Neuron (in vitro differentiated cells): ENCODE results near the gene ELOVL5.

Source experiments
- H2AFZ ChIP-seq: one replicate; pipeline ENCODE4 v1.6.1; 2013; ENCODE audit warnings: low read depth, mild to moderate bottlenecking, inconsistent platforms, low read length, moderate library complexity
- H3K27me3 ChIP-seq: one replicate; pipeline ENCODE4 v1.6.1; 2013; ENCODE audit warnings: low read length; ENCODE audit not compliant: insufficient read depth
- H3K36me3 ChIP-seq: one replicate; pipeline ENCODE4 v1.6.1; 2013; ENCODE audit warnings: low read length; ENCODE audit not compliant: insufficient read depth
- H3K4me1 ChIP-seq: one replicate; pipeline ENCODE4 v1.6.1; 2013; ENCODE audit warnings: low read length; ENCODE audit not compliant: insufficient read depth
- H3K4me3 ChIP-seq: 2 replicates; pipeline ENCODE4 v1.5.1; 2013; ENCODE audit warnings: mild to moderate bottlenecking, low read length, moderate library complexity
- H3K9me3 ChIP-seq: one replicate; pipeline ENCODE4 v1.6.1; 2013; ENCODE audit warnings: low read length

ELOVL5 gene

DNA sequence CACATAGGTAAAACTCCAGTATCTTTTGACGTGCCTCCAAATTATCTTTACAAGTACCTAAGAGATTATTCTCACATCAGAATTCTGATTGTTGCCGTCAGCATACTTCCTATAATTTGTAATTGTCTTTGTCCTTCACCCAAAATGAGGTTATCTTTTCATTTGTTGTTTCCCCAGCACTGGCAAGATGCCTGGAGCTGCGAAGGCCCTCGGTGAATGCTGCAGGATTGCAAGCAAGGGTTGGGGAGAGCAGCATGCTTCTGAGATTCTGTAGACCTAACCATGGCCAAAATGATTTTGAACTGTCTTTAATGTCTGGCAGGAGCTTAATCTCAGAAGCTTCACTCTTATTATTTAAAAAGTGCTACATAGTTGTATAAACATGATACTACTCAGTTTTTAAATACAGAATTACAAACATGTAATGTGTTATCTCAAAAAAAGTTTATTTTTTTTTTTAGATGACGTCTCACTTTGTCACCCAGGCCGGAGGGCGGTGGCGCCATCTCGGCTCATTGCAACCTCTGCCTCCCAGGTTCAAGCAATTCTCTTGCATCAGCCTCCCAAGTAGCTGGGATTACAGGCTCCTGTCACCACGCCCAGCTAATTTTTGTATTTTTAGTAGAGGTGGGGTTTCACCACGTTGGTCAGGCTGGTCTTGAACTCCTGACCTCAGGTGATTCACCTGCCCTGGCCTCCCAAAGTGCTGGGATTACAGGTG lies 88.7 kb downstream of the ELOVL5 start:
- Histone ChIP-seq H2AFZ (no peak overlapping the region), H3K4me1 (no peaks in the 10 kb centered on the region), H3K4me3 (no peak overlapping the region), H3K36me3 (peaks cover 35% of the 10 kb centered on the region), H3K27me3 (no peaks in the 10 kb centered on the region), H3K9me3 (no peaks in the 10 kb centered on the region)

- H3K27me3 ChIP-seq: no peaks in the 10 kb centered on the region
- peaks cover 27% of the 10 kb centered on the region for H3K36me3 ChIP-seq
- H3K4me3 ChIP-seq: no peak overlapping the region
- H3K4me1 ChIP-seq: no peaks in the 10 kb centered on the region
- no peak overlapping the region for H2AFZ ChIP-seq
- H3K9me3 ChIP-seq: no peaks in the 10 kb centered on the region
These were observed 90.0 kb downstream of the ELOVL5 start for GRCh38 chr6:53258774-53259155.

DNA sequence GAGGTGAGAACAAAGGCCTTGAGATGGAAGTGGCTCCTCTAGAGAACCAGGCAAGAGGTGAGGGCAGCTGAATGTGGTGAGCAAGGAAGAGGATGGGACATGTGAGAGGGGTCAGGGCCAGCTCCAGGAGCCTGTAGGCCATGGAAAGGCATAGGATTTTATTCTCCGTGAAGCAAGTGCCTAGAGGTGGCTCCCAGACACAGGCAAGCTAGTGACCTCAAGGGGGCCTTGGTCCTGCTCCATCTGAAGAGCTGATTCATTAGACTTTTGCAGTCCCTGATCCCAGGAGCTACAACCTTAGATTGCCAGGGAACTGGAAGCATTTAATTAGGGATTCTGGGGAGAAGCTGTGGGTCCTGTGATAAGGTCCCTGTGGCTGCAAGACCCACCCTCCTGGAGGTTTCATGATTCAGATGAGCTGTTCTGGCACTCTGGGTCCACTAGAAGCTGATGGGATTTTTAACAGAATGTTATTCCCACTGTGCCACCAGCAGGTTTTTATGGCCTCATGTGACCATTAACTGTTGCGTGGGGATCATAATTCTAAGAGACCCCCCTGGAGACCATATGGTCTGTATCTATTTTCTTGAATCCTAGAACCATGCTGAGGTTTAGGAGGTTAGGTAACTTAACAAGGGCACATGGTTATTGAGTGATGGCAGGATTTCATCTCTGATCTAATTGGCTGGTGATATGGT lies 90.5 kb downstream of the ELOVL5 start:
- Histone ChIP-seq H3K9me3 (no peaks in the 10 kb centered on the region), H3K36me3 (peaks cover 22% of the 10 kb centered on the region), H3K4me3 (no peak overlapping the region), H3K27me3 (no peaks in the 10 kb centered on the region), H3K4me1 (no peaks in the 10 kb centered on the region), H2AFZ (no peak overlapping the region)

DNA sequence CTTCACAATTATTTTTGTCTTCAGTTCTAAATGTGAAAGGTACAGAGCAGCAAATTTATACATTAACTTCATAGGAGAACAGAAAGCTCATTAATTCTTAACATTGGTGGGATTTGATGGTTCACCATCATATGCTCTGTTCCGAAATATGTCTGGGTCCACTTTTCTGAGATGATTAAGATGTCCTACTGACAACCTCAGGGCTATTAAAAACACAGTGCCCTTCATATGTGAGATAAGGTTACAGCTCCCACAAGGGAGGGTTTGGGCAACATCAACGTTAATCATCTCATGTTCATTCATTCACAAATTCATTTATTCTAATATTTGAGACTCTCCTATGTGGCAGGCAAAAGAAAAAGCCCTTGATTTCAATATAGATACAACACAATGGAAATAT lies 91.2 kb downstream of the ELOVL5 start:
- H3K9me3 ChIP-seq: no peaks in the 10 kb centered on the region
- H3K27me3 ChIP-seq: no peaks in the 10 kb centered on the region
- H3K4me1 ChIP-seq: no peaks in the 10 kb centered on the region
- no peak overlapping the region for H3K4me3 ChIP-seq
- H2AFZ ChIP-seq: no peak overlapping the region
- peaks cover 22% of the 10 kb centered on the region for H3K36me3 ChIP-seq

- Histone ChIP-seq H3K9me3 (no peaks in the 10 kb centered on the region), H3K4me1 (no peaks in the 10 kb centered on the region), H3K4me3 (no peak overlapping the region), H3K27me3 (no peaks in the 10 kb centered on the region), H3K36me3 (peaks cover 22% of the 10 kb centered on the region), H2AFZ (no peak overlapping the region)
These were observed 91.7 kb downstream of the ELOVL5 start for GRCh38 chr6:53257001-53257400.

DNA sequence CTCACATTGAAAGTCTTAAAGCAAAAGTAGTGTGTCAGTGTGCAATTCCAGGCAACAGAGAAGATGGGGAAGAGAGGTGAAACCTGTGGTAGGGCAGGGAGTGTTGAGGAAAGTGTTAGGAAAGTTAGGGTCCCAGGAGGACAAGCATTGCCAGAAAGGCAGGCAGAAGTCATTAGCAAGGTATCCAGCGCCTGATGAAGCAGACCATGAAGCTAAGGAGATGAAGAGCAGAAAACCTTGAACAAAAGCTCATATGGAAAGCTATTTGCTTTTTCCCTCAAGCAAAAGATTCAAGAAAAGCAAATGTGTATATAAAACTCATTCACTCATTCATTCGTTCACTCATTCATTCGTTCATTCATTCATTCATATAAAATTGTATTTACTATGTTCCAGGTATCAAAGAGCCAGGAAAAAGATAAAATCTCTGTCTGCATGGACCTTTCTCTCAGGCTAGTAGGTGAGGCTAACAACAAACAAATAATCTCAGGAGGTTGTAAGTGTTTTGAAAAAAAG lies 96.5 kb downstream of the ELOVL5 start:
- Histone ChIP-seq H3K4me1 (no peaks in the 10 kb centered on the region), H3K36me3 (no peaks in the 10 kb centered on the region), H3K9me3 (no peaks in the 10 kb centered on the region), H2AFZ (no peak overlapping the region), H3K27me3 (no peaks in the 10 kb centered on the region), H3K4me3 (no peak overlapping the region)

- no peak overlapping the region for H3K4me3 ChIP-seq
- no peaks in the 10 kb centered on the region for H3K36me3 ChIP-seq
- no peaks in the 10 kb centered on the region for H3K27me3 ChIP-seq
- no peaks in the 10 kb centered on the region for H3K4me1 ChIP-seq
- H2AFZ ChIP-seq: no peak overlapping the region
- H3K9me3 ChIP-seq: no peaks in the 10 kb centered on the region
These were observed 97.6 kb downstream of the ELOVL5 start for GRCh38 chr6:53251033-53251672.

DNA sequence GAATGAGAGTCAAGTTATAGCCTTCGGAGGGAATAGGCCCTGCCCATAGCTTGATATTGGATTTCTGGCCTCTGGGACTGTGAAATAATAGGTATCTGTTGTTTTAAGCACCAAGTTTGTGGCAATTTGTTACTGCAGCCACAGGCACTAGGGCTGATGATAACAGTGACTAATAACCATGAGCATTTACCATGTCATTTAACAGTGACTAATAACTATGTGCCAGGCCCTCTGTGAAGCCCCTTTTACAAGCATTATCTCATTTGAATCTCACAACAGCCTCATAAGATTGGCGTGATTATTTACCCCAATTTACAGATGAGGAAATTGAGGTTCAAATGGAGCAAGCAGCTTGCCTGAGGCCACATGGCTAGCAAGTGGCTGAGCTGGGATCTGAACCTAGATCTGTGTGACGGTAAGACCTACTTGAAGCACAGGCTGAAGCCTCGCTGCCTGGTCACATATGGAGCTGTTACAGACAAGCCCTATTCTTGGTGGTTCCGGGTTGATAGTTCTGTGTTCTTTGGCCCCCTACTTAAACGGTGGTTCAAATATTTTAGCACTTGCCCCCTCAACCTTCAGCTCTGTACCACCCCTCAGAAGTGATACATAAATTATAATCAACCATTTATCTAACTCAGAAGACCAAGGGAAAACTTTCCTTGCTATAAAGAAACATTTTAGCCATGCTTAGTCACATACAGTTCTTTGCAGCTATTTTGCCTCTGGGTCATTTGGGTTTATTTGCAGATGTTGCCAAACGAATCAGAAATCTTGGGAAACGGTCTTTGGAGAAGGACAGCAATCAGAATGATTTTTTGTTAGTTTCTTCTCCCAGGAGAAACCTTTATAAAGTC lies 98.3 kb downstream of the ELOVL5 start:
- Histone ChIP-seq H3K4me3 (no peak overlapping the region), H3K9me3 (no peaks in the 10 kb centered on the region), H2AFZ (no peak overlapping the region), H3K36me3 (no peaks in the 10 kb centered on the region), H3K27me3 (no peaks in the 10 kb centered on the region), H3K4me1 (no peaks in the 10 kb centered on the region)

GRCh38 chr6:53246924-53247323 lies 101.8 kb downstream of the ELOVL5 start:
- Histone ChIP-seq H3K36me3 (no peaks in the 10 kb centered on the region), H3K9me3 (no peaks in the 10 kb centered on the region), H2AFZ (no peak overlapping the region), H3K4me1 (no peaks in the 10 kb centered on the region), H3K27me3 (no peaks in the 10 kb centered on the region), H3K4me3 (no peak overlapping the region)

DNA sequence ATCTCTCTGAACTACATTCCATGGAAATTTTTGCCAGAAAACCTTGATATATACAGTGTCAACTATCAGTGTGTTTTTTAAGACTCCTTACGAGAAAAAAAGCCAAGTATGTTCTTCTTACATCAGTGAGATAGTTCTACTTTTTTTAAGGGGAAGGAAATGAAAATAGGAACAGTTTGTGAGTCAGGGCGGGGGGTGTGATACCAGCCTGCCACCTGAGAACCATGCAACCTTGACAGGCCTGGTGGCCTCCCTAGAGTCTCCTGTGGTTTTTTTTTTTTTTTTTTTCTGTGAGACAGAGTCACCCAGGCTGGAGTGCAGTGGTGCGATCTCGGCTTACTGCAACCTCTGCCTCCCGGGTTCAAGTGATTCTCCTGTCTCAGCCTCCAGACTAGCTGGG lies 103.8 kb downstream of the ELOVL5 start:
- H3K4me3 ChIP-seq: no peak overlapping the region
- no peak overlapping the region for H2AFZ ChIP-seq
- H3K9me3 ChIP-seq: no peaks in the 10 kb centered on the region
- no peaks in the 10 kb centered on the region for H3K27me3 ChIP-seq
- no peaks in the 10 kb centered on the region for H3K4me1 ChIP-seq
- H3K36me3 ChIP-seq: no peaks in the 10 kb centered on the region

GRCh38 chr6:53244399-53244931 lies 104.3 kb downstream of the ELOVL5 start:
- no peaks in the 10 kb centered on the region for H3K9me3 ChIP-seq
- H3K4me1 ChIP-seq: no peaks in the 10 kb centered on the region
- no peaks in the 10 kb centered on the region for H3K27me3 ChIP-seq
- H3K36me3 ChIP-seq: no peaks in the 10 kb centered on the region
- no peak overlapping the region for H2AFZ ChIP-seq
- H3K4me3 ChIP-seq: no peak overlapping the region

DNA sequence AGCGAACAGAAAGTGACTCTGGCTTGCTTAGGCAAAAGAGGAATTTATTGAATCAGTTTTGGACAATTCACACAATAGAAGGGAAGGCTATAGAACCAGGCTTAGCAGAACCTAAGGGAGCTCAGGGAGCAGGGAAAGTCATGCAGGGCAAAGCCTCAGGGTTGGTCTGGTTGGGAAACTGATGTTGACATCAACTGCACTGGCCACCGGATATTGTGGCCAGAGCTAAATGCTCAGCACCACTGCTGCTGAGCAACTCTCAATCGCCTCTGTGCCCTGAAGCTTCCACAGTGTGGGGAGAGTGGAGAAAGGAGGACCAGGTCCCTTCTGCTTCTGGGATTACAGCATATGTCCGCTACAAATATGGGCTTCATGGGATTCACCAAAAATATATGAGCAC lies 106.8 kb downstream of the ELOVL5 start:
- no peaks in the 10 kb centered on the region for H3K4me1 ChIP-seq
- H3K4me3 ChIP-seq: no peak overlapping the region
- H2AFZ ChIP-seq: no peak overlapping the region
- H3K9me3 ChIP-seq: no peaks in the 10 kb centered on the region
- H3K36me3 ChIP-seq: no peaks in the 10 kb centered on the region
- H3K27me3 ChIP-seq: no peaks in the 10 kb centered on the region
